HEK293T (cell line): ENCODE data around the gene AHNAK2.

ENCODE experiments used
- CTCF ChIA-PET: fragments of 350-600 bp; formaldehyde crosslinking; extraction: SDS; loops from one replicate; lab custom pipeline; 2021; ENCODE audit warnings: antibody characterized with exemption, inconsistent platforms; lab: Yijun Ruan, JAX
- POLR2A ChIA-PET: fragments of 350-600 bp; formaldehyde crosslinking; extraction: SDS; loops from one replicate; lab custom pipeline; 2020; ENCODE audit warnings: antibody characterized with exemption, inconsistent platforms; lab: Yijun Ruan, JAX
- DNase-seq: peaks from one replicate; pipeline ENCODE4 v3.0.0; 2012; ENCODE audit warnings: mixed read lengths; ENCODE audit errors: extremely low spot score
- ARNT ChIP-seq: fragments of 450-650 bp; IDR thresholded peaks from 2 replicates; pipeline ENCODE4 v1.6.1; 2017; ENCODE audit warnings: mild to moderate bottlenecking
- BHLHE40 ChIP-seq: fragments of 450-650 bp; IDR thresholded peaks from 2 replicates; pipeline ENCODE4 v1.6.1; 2016; ENCODE audit warnings: mild to moderate bottlenecking, moderate library complexity, borderline replicate concordance
- CTBP1 ChIP-seq: fragments of 450-650 bp; IDR thresholded peaks from 2 replicates; pipeline ENCODE4 v1.6.1; 2016; ENCODE audit warnings: borderline replicate concordance
- ELF4 ChIP-seq: fragments of 450-650 bp; IDR thresholded peaks from 2 replicates; pipeline ENCODE4 v1.6.1; 2017; ENCODE audit warnings: antibody characterized with exemption
- FOXA1 ChIP-seq: fragments of 450-650 bp; IDR thresholded peaks from 2 replicates; pipeline ENCODE4 v1.6.1; 2016; ENCODE audit warnings: mild to moderate bottlenecking
- FOXK2 ChIP-seq: fragments of 450-650 bp; IDR thresholded peaks from 2 replicates; pipeline ENCODE4 v1.6.1; 2016; ENCODE audit warnings: mild to moderate bottlenecking
- FOXM1 ChIP-seq: fragments of 450-650 bp; IDR thresholded peaks from 2 replicates; pipeline ENCODE4 v1.6.1; 2017; ENCODE audit warnings: mild to moderate bottlenecking, borderline replicate concordance
- HDGF ChIP-seq: fragments of 450-650 bp; IDR thresholded peaks from 2 replicates; pipeline ENCODE4 v1.6.1; 2017; ENCODE audit warnings: antibody characterized with exemption, borderline replicate concordance
- L3MBTL2 ChIP-seq: fragments of 450-650 bp; conservative IDR thresholded peaks from 2 replicates; pipeline ENCODE4 v1.6.1; 2016; ENCODE audit warnings: mild to moderate bottlenecking
- LEF1 ChIP-seq: fragments of 450-650 bp; IDR thresholded peaks from 2 replicates; pipeline ENCODE4 v1.6.1; 2017; ENCODE audit warnings: mild to moderate bottlenecking, borderline replicate concordance
- NFRKB ChIP-seq: fragments of 450-650 bp; IDR thresholded peaks from 2 replicates; pipeline ENCODE4 v1.6.1; 2016; ENCODE audit warnings: mild to moderate bottlenecking, moderate library complexity
- SP1 ChIP-seq: fragments of 450-650 bp; IDR thresholded peaks from 2 replicates; pipeline ENCODE4 v1.6.1; 2017
- SUZ12 ChIP-seq: fragments of 450-650 bp; IDR thresholded peaks from 2 replicates; pipeline ENCODE4 v1.6.1; 2016; ENCODE audit warnings: mild to moderate bottlenecking
- TARDBP ChIP-seq: fragments of 450-650 bp; IDR thresholded peaks from 2 replicates; pipeline ENCODE4 v1.6.1; 2016
- ZNF384 ChIP-seq: fragments of 450-650 bp; IDR thresholded peaks from 2 replicates; pipeline ENCODE4 v1.6.1; 2016
- TF ChIP-seq, protein P1 (sequence below): fragments of 450-650 bp; IDR thresholded peaks from 2 replicates; pipeline ENCODE4 v1.6.1; 2016

The AHNAK2 gene

DNA sequence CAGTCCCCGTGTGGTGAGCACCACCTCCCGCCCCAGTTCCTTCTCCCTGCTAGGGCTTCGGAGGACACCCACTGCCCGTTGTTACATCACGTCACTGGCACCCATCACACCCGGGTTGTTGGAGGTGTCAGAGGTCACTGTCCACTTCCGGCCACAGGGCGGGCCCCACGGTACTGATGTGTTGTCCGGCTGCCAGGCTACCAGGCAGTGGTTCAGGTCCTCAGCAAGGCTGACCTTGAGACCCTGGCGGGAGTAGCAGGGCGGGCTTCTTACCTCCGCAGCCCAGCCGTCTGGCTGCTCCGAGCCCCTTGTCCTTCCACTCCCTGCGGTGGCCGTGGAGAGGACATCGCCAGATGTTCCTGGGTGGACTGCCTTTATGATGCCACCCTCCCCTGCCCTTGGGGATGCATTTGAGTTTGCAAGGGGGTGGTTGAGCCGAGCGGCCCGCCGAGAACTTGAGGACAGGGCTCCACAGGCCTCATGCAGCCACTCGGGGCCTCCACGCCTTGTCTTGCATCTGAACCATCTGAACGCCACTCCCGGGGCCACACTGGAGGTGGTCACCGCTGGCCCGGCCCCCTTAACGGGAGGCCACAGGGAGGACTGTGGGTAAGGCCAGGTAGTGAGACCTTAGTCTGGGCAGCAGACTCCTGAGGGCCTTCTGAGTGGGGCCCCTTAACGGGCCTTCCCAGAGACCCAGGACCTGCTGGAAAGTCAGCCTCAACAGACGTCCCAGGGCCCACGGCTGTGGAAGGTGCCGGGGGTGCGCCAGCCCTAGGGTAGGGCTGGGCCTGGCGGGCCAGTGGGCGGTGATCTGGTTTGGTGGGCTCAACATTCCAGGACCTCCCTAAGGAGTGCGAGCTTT is 80.6 kb downstream of the AHNAK2 start:
- TF ChIP-seq CTBP1 (no peak), FOXK2 (no peak), L3MBTL2 (no peak), FOXM1 (no peak), SUZ12 (no peak), BHLHE40 (no peak), FOXA1 (no peak), ELF4 (no peak), TARDBP (no peak), ARNT (no peak), HDGF (no peak), LEF1 (no peak)
- TF ChIP-seq, protein P1, sequence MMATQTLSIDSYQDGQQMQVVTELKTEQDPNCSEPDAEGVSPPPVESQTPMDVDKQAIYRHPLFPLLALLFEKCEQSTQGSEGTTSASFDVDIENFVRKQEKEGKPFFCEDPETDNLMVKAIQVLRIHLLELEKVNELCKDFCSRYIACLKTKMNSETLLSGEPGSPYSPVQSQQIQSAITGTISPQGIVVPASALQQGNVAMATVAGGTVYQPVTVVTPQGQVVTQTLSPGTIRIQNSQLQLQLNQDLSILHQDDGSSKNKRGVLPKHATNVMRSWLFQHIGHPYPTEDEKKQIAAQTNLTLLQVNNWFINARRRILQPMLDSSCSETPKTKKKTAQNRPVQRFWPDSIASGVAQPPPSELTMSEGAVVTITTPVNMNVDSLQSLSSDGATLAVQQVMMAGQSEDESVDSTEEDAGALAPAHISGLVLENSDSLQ: no peak

DNA sequence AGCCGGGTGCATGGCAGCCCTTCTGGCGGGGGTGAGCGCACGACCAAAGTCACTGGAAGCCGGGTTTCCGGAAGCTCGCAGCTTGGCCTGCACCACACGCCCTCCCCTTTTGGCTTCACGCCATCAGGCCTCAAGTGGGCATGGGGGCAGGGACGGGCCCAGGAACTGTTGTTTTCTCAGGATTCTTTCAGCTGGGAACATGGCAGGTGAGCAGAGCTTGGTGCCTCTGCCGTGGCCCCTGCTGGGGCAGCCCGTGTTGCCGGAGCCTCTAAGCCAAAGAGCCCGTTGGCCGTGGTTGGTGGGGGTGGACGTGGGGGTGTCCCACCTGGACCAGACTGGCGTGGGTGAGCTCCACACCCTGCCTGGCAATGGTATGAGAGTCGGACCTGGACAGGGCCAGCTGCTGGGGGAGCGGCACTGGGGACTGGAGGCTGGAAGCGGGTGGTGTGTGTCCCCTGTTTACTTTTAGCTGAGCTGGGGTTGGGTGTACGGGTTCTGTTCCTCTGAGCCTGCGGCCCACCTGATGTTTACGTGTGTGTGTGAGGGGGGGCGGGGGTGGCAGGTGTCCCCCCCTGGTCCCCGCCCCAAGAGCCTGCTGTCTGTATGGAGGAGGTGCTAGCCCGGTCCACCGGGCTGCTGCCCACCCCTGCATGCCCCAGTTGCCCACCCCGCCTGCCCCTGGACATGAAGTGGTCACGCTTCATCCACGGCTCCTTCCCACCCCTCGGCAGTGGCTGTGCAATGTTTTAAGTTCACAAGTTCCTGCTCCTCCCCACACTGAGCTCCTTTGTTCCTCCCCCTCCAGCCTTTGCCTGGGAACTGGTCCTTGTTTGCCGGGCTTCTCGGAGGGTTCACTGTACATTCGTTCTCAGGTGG is 82.2 kb downstream of the AHNAK2 start:
- TF ChIP-seq FOXA1: no peak
- TF ChIP-seq, protein P1: no peak
- no peak for TF ChIP-seq HDGF
- TF ChIP-seq L3MBTL2: no peak
- no peak for TF ChIP-seq LEF1
- TF ChIP-seq FOXK2: no peak
- no peak for TF ChIP-seq ZNF384
- TF ChIP-seq CTBP1: no peak
- TF ChIP-seq SUZ12: no peak
- no peak for TF ChIP-seq ARNT
- no peak for TF ChIP-seq ELF4
- TF ChIP-seq SP1: no peak
- no peak for TF ChIP-seq TARDBP
- TF ChIP-seq FOXM1: no peak
- no peak for TF ChIP-seq NFRKB
- TF ChIP-seq BHLHE40: no peak
- no peak for DNase-seq
- POLR2A ChIA-PET: no interaction called here
- CTCF ChIA-PET: interaction anchor here (0.6 to 1.2 kb wide), 6 partner anchors 12 to 473 kb away, joined by 3 to 5 read pairs (median 3); no protein-coding TSS in a partner anchor

More for the DNA sequence above, 80.6 kb downstream of the AHNAK2 start:
- ChIA-PET POLR2A (no interaction called here), CTCF (interaction anchor here (0.7 kb wide), 1 partner anchor 21 kb away, joined by 3 read pairs; no protein-coding TSS in a partner anchor)
- DNase-seq: no peak

DNA sequence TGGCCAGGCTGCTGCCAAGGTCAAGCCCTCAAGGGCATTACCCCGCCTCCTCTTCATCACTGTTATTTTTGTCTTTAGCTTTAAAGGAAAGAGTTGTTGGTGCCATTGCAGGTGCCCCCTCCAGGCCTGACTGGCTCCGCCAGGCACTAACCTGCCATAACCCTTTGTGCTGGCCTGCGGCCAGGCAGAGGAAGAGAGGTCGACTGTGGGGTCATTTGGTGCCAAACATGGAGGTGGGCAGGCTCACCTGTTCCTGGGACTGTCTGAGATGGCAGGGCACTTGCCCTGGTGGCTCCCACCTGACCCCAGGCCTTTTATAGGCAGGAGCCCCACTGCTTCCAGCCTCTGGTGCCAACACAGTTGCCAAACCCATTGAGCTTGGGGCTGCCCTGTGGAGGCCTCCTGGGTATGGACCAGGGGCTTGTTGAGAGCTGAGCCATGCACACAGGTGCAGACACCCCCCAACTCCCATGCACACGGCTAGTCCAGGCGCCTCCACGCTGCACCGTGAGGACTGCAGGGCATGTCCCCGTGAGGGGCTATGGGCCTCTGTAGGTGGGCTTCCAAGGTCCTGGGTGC is 82.9 kb downstream of the AHNAK2 start:
- POLR2A ChIA-PET: interaction anchor here (1.0 kb wide), 1 partner anchor 45 kb away, joined by 3 read pairs; no protein-coding TSS in a partner anchor
- DNase-seq: no peak
- TF ChIP-seq NFRKB (no peak), HDGF (no peak), LEF1 (no peak), ZNF384 (no peak)
- TF ChIP-seq, protein P1: no peak
- CTCF ChIA-PET: interaction anchor here (0.9 to 1.2 kb wide), 2 partner anchors 45 to 69 kb away, joined by 3 to 5 read pairs; no protein-coding TSS in a partner anchor

DNA sequence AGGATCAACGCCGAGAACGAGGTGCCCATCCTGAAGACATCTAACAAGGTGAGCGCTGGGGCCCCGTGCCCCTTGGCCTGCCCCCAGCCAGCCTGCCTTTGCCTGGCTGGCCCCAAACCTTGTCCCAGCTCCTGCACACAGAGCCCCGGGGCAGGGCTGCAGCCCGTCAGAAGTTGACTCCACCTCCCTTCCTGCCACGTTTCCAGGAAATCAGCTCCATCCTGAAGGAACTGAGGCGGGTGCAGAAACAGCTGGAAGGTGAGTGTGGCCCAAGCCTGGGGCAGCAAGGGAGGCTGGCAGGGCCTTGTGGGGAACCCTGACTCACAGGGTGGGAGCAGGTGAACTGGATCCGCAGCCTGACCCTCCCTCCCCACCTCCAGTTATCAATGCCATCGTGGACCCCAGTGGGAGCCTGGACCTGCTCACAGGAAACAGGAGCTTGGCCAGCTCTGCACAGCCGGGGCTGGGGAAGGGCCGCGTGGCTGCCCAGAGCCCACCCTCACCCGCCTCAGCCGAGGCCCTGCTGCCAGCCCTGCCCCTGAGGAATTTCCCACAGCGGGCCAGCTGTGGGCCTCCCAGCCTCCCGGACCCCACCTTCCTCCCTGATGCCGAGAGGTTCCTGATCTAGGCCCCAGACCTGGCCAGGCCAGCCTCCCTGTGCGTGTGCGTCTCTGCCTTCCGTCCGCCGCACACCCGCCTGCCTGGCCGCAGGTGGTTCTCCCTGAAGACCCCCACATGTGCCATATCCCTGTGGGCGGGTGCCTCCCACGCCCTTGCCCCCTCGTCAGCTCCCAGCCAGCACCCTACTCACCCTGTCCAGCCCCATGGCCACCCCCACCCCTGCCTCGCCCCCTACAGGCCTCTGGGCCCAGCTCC is 83.6 kb downstream of the AHNAK2 start:
- no peak for DNase-seq
- CTCF ChIA-PET: interaction anchor here (0.7 to 0.9 kb wide), 2 partner anchors 68 to 171 kb away, joined by 3 to 5 read pairs; partner anchors contain the start of gene GPR132
- TF ChIP-seq FOXK2 (no peak), L3MBTL2 (no peak), TARDBP (no peak), SUZ12 (no peak), BHLHE40 (no peak), ZNF384 (no peak), NFRKB (no peak), ELF4 (no peak), ARNT (no peak), HDGF (no peak), LEF1 (no peak), SP1 (no peak), FOXA1 (no peak), FOXM1 (no peak), CTBP1 (no peak)
- TF ChIP-seq, protein P1: no peak
- POLR2A ChIA-PET: interaction anchor here (1.0 kb wide), 1 partner anchor 45 kb away, joined by 3 read pairs; no protein-coding TSS in a partner anchor
